Uterus (tissue), 4 donors: ENCODE results near the gene C1orf21. TPM values are rescaled to one million over a fixed set of nuclear protein-coding genes. Genes with fewer than 3 reads are reported as not detected.

Experiments
- DNase-seq, 2 donors: peaks; one replicate each; pipeline ENCODE4 v3.0.0-alpha.2; 2019 to 2020
- H3K27ac ChIP-seq, 2 donors: fragments of 200-600 bp; sonication (generic); 1 replicate in 1 of 2; 2 replicates in 1 of 2; pipeline ENCODE4 v1.5.1; 2016 to 2018
- H3K27me3 ChIP-seq, 2 donors: fragments of 200-600 bp; sonication (generic); one replicate each; pipeline ENCODE4 v1.5.1; 2018 to 2019; ENCODE audit warnings: control low read depth in 1 of 2
- H3K36me3 ChIP-seq, 2 donors: fragments of 200-600 bp; sonication (generic); one replicate each; pipeline ENCODE4 v1.5.1; 2019; ENCODE audit warnings: control low read depth in 1 of 2
- H3K4me1 ChIP-seq, 2 donors: fragments of 200-600 bp; sonication (generic); one replicate each; pipeline ENCODE4 v1.5.1; 2018 to 2019; ENCODE audit warnings: control low read depth in 1 of 2
- H3K4me3 ChIP-seq, 2 donors: fragments of 200-600 bp; sonication (generic); 1 replicate in 1 of 2; 2 replicates in 1 of 2; pipeline ENCODE4 v1.5.1; 2018 to 2019; ENCODE audit warnings: mild to moderate bottlenecking in 1 of 2
- H3K9me3 ChIP-seq, 2 donors: fragments of 200-600 bp; sonication (generic); one replicate each; pipeline ENCODE4 v1.5.1; 2019; ENCODE audit warnings: control low read depth in 1 of 2
- CTCF ChIP-seq, 4 experiments: fragments of 200-600 bp in 2 of 4; fragments of 450-650 bp in 2 of 4; sonication (generic) in 2 of 4; IDR thresholded peaks; one replicate each; pipeline ENCODE4 v1.5.1; 2016 to 2019; ENCODE audit warnings: antibody characterized with exemption in 4 of 4, mild to moderate bottlenecking in 2 of 4, moderate library complexity in 1 of 4
- POLR2A ChIP-seq, 2 donors: fragments of 450-650 bp; IDR thresholded peaks; one replicate each; pipeline ENCODE4 v1.6.1; 2016; ENCODE audit warnings: antibody characterized with exemption in 2 of 2, mild to moderate bottlenecking in 1 of 2, moderate library complexity in 1 of 2
- intact Hi-C: fragments of 100-400 bp; cut with DNase I; formaldehyde crosslinking; loops from one replicate; pipeline ENCODE4 v1.15.1; 2023; ENCODE audit warnings: low total_unique reads
- total RNA-seq, 4 donors: library from RNA; depleted of rRNA in 3 of 4; stranded (reverse); fragments of >200 nt in 3 of 4; gene quantifications; one replicate each; pipeline versions ENCODE4 v1.1.0 to v1.2.4, GENCODE V29; 2014 to 2023
- donor health status: DM: yes; HTN: yes; CAD: no.

Gene C1orf21
- total RNA-seq, 4 donors from 2014 or later, result 15.0 to 71.0 (median 44.5) TPM

GRCh38 chr1:184673305-184673704 is 286.5 kb downstream of the C1orf21 start:
- intact Hi-C loops, result no loop called here
- no peak overlapping the region for H3K4me3 ChIP-seq
- no peaks in the 10 kb centered on the region for H3K9me3 ChIP-seq
- no peak for TF ChIP-seq CTCF (IDR thresholded peaks at IDR 0.05)
- no peak for TF ChIP-seq POLR2A (IDR thresholded peaks at IDR 0.05)
- no peaks in the 10 kb centered on the region for H3K36me3 ChIP-seq
- DNase-seq, result no peak
- no peaks in the 10 kb centered on the region for H3K27me3 ChIP-seq
- H3K4me1 ChIP-seq, result no peaks in the 10 kb centered on the region
- H3K27ac ChIP-seq, result no peak overlapping the region

- Histone ChIP-seq H3K36me3 (no peaks in the 10 kb centered on the region), H3K27me3 (no peaks in the 10 kb centered on the region), H3K9me3 (no peaks in the 10 kb centered on the region), H3K27ac (no peak overlapping the region), H3K4me3 (no peak overlapping the region), H3K4me1 (no peaks in the 10 kb centered on the region)
- DNase-seq, result no peak
- TF ChIP-seq POLR2A (IDR thresholded peaks at IDR 0.05) (no peak), CTCF (IDR thresholded peaks at IDR 0.05) (no peak)
- intact Hi-C loops, result no loop called here
Observed at GRCh38 chr1:184677344-184677743, 290.5 kb downstream of the C1orf21 start.
